ENCODE measurements around the gene CLCN5.

- TF ChIP-seq, protein P1, sequence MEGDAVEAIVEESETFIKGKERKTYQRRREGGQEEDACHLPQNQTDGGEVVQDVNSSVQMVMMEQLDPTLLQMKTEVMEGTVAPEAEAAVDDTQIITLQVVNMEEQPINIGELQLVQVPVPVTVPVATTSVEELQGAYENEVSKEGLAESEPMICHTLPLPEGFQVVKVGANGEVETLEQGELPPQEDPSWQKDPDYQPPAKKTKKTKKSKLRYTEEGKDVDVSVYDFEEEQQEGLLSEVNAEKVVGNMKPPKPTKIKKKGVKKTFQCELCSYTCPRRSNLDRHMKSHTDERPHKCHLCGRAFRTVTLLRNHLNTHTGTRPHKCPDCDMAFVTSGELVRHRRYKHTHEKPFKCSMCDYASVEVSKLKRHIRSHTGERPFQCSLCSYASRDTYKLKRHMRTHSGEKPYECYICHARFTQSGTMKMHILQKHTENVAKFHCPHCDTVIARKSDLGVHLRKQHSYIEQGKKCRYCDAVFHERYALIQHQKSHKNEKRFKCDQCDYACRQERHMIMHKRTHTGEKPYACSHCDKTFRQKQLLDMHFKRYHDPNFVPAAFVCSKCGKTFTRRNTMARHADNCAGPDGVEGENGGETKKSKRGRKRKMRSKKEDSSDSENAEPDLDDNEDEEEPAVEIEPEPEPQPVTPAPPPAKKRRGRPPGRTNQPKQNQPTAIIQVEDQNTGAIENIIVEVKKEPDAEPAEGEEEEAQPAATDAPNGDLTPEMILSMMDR (IDR thresholded peaks at IDR 0.05), result no peak
- no peak for TF ChIP-seq POLR2A (IDR thresholded peaks at IDR 0.05)
Measured at GRCh38 chrX:49976682-49977197, 54.3 kb downstream of the CLCN5 start.
